Sigmoid colon (tissue), 4 donors: ENCODE results near the gene MYO7A.

Source experiments
- CTCF ChIP-seq, 4 experiments: fragments of 450-650 bp in 3 of 4; fragments of 200-600 bp in 1 of 4; IDR thresholded peaks; one replicate each; pipeline ENCODE4 v1.5.1; 2016 to 2019; ENCODE audit warnings: antibody characterized with exemption in 4 of 4, mild to moderate bottlenecking in 3 of 4, moderate library complexity in 2 of 4
- POLR2A ChIP-seq, 2 donors: fragments of 450-650 bp; IDR thresholded peaks; one replicate each; pipeline ENCODE4 v1.6.1; 2016; ENCODE audit warnings: antibody characterized with exemption in 2 of 2, mild to moderate bottlenecking in 2 of 2, moderate library complexity in 2 of 2
- POLR2AphosphoS5 ChIP-seq, 4 donors: sonication (generic); formaldehyde crosslinking; IDR thresholded peaks; one replicate each; pipeline ENCODE4 v1.6.1; 2017; ENCODE audit warnings: antibody characterized with exemption in 4 of 4

GRCh38 chr11:77101043-77101537, 27.0 kb upstream of the MYO7A start:
- TF ChIP-seq CTCF (IDR thresholded peaks at IDR 0.05), result no peak
- TF ChIP-seq POLR2AphosphoS5 (IDR thresholded peaks at IDR 0.05), result no peak
- no peak for TF ChIP-seq POLR2A (IDR thresholded peaks at IDR 0.05)
